ENCODE data around the gene SOWAHC. TPM values are rescaled to one million over a fixed set of nuclear protein-coding genes. Genes with fewer than 3 reads are reported as not detected.

The SOWAHC gene
- total RNA-seq, 1 donor from 2014 or later = 5.7 TPM

DNA sequence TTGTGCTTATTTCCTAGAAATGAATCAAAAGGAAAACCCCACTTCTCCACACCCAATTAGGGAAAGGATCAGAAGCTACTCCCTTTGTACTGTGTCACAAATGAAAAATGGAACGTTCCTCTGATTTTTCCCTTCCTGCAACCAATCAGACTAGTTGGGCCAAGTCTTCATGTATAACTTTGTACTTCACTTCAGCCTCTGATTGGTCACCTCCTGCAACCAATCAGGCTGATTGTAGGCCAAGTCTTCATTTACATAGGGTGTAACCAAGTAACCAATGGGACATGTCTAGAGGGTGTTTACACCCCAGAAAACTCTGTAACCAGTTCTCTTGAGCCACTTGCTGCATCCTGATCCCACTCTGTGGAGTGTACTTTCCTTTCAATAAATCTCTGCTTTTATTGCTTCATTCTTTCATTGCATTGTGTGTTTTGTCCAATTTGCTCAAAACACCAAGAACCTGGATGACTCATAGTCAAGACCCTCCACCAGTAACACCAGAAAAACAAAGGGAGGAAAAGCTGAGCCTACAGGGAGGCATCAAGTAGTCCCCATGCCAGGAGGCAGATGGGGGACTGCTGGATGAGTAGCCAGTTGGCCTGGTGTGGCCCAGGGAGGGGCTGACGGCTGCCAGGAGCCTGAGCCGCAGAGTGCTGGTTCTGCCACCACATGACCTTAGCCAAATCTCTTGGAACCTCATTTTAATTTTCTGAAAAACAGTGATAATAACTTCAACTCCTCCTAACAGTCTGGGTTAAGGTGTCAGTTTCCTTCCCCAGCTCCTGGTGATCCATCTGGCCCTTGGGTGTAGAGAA, 46.1 kb downstream of the SOWAHC start:
- H4K20me1 ChIP-seq (ENCODE audit: low read depth) = no peaks in the 10 kb centered on the region
- Mint-ChIP-seq H3K27ac (no peak overlapping the region), H3K9me3 (no peaks in the 10 kb centered on the region), H3K4me1 (peaks cover 27% of the 10 kb centered on the region), H3K36me3 (no peaks in the 10 kb centered on the region), H3K27me3 (ENCODE audit: insufficient read depth, low read depth) (peaks cover 6% of the 10 kb centered on the region), H3K4me3 (no peak overlapping the region)
- H3K9me3 ChIP-seq (ENCODE audit: low read depth) = no peaks in the 10 kb centered on the region
- peaks cover 7% of the 10 kb centered on the region for H3K4me1 ChIP-seq
- no peaks in the 10 kb centered on the region for H3K36me3 ChIP-seq
- no peak overlapping the region for H3K4me3 ChIP-seq
- TF ChIP-seq EZH2phosphoT487 (IDR thresholded peaks at IDR 0.05) (no peak), EZH2 (IDR thresholded peaks at IDR 0.05) (no peak)
- TF ChIP-seq, protein P1, sequence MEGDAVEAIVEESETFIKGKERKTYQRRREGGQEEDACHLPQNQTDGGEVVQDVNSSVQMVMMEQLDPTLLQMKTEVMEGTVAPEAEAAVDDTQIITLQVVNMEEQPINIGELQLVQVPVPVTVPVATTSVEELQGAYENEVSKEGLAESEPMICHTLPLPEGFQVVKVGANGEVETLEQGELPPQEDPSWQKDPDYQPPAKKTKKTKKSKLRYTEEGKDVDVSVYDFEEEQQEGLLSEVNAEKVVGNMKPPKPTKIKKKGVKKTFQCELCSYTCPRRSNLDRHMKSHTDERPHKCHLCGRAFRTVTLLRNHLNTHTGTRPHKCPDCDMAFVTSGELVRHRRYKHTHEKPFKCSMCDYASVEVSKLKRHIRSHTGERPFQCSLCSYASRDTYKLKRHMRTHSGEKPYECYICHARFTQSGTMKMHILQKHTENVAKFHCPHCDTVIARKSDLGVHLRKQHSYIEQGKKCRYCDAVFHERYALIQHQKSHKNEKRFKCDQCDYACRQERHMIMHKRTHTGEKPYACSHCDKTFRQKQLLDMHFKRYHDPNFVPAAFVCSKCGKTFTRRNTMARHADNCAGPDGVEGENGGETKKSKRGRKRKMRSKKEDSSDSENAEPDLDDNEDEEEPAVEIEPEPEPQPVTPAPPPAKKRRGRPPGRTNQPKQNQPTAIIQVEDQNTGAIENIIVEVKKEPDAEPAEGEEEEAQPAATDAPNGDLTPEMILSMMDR (IDR thresholded peaks at IDR 0.05) = no peak
- H2AFZ ChIP-seq (replicated peaks) = peak overlapping the region; percentile 76
- DNase-seq (ENCODE audit: low spot score) = no peak
- no peak overlapping the region for H3K9ac ChIP-seq
- no peak overlapping the region for H3K27ac ChIP-seq
- no peaks in the 10 kb centered on the region for H3K27me3 ChIP-seq
- no peak overlapping the region for H3K4me2 ChIP-seq
- H3F3A ChIP-seq (ENCODE audit: low read depth) = no peaks in the 10 kb centered on the region
- H3K79me2 ChIP-seq (ENCODE audit: low read depth) = no peaks in the 10 kb centered on the region

DNA sequence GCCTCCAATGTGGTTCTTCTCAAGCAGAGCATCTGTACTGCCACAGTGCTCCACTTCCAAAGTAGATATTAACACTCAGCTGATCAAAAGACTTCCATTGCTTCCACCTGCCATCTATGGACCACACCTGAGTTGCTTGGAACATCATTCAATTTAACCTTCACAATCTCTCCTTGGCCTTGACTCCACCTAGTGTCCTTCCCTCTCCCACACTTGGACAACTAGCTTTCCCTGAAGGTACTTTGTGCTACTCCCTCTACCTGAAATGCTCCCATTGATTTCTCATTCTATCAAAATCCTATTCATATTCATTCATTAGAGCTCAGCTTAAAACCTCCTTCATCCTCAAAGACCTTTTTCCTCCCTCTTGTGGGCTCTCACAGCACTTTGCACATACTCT, 48.7 kb downstream of the SOWAHC start:
- Histone ChIP-seq H3K9ac (no peak overlapping the region), H3K9me3 (ENCODE audit: low read depth) (no peaks in the 10 kb centered on the region), H3K27ac (no peak overlapping the region), H4K20me1 (ENCODE audit: low read depth) (no peaks in the 10 kb centered on the region), H2AFZ (replicated peaks) (no peak overlapping the region), H3K4me2 (no peak overlapping the region), H3K36me3 (no peaks in the 10 kb centered on the region), H3F3A (ENCODE audit: low read depth) (no peaks in the 10 kb centered on the region), H3K79me2 (ENCODE audit: low read depth) (no peaks in the 10 kb centered on the region), H3K27me3 (no peaks in the 10 kb centered on the region), H3K4me3 (no peak overlapping the region), H3K4me1 (peaks cover 7% of the 10 kb centered on the region)
- peaks cover 6% of the 10 kb centered on the region for H3K27me3 Mint-ChIP-seq (ENCODE audit: insufficient read depth, low read depth)
- H3K36me3 Mint-ChIP-seq = no peaks in the 10 kb centered on the region
- TF ChIP-seq EZH2phosphoT487 (IDR thresholded peaks at IDR 0.05) (no peak), EZH2 (IDR thresholded peaks at IDR 0.05) (no peak)
- TF ChIP-seq, protein P1 (IDR thresholded peaks at IDR 0.05) = no peak
- H3K9me3 Mint-ChIP-seq = no peaks in the 10 kb centered on the region
- peaks cover 19% of the 10 kb centered on the region for H3K4me1 Mint-ChIP-seq
- no peak overlapping the region for H3K27ac Mint-ChIP-seq
- H3K4me3 Mint-ChIP-seq = no peak overlapping the region
- no peak for DNase-seq (ENCODE audit: low spot score)

DNA sequence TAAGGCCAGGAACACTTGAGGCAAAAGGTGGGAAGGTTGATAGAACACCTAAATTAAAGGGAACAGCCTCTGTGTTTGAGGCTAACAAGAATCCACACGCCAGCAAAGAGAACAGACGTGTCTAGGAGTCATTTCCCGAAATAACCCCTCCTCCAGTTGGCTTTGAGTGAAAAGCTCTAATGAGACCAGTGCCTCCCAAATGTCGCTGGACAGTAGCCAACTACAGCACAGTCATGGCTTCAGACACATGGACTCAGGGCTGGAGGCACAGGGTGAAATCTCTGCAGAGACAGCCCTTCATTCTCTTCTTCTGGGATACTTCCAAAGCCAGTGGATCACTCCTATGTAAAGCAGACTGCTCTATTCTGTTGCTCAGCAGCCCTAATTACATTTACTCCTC, 49.6 kb downstream of the SOWAHC start:
- peaks cover 6% of the 10 kb centered on the region for H3K27me3 Mint-ChIP-seq (ENCODE audit: insufficient read depth, low read depth)
- no peaks in the 10 kb centered on the region for H4K20me1 ChIP-seq (ENCODE audit: low read depth)

More for the DNA sequence above, 49.6 kb downstream of the SOWAHC start:
- Mint-ChIP-seq H3K27ac (no peak overlapping the region), H3K4me1 (peaks cover 19% of the 10 kb centered on the region), H3K4me3 (no peak overlapping the region), H3K36me3 (no peaks in the 10 kb centered on the region), H3K9me3 (no peaks in the 10 kb centered on the region)
- TF ChIP-seq EZH2 (IDR thresholded peaks at IDR 0.05) = no peak
- TF ChIP-seq, protein P1 (IDR thresholded peaks at IDR 0.05) = no peak
- TF ChIP-seq EZH2phosphoT487 (IDR thresholded peaks at IDR 0.05) = no peak
- no peak overlapping the region for H3K27ac ChIP-seq
- no peaks in the 10 kb centered on the region for H3F3A ChIP-seq (ENCODE audit: low read depth)
- no peak overlapping the region for H2AFZ ChIP-seq (replicated peaks)
- H3K9ac ChIP-seq = no peak overlapping the region
- H3K9me3 ChIP-seq (ENCODE audit: low read depth) = no peaks in the 10 kb centered on the region
- no peaks in the 10 kb centered on the region for H3K79me2 ChIP-seq (ENCODE audit: low read depth)
- H3K4me3 ChIP-seq = no peak overlapping the region
- no peak for DNase-seq (ENCODE audit: low spot score)
- H3K4me1 ChIP-seq = peaks cover 7% of the 10 kb centered on the region
- no peaks in the 10 kb centered on the region for H3K36me3 ChIP-seq
- H3K4me2 ChIP-seq = no peak overlapping the region
- H3K27me3 ChIP-seq = no peaks in the 10 kb centered on the region
